Ascending aorta (tissue), 2 donors: Measurements from ENCODE around the gene ICAM5. TPM values are rescaled to one million over a fixed set of nuclear protein-coding genes. Genes with fewer than 3 reads are reported as not detected.

Source experiments
- DNase-seq, 2 donors: peaks; one replicate each; pipeline ENCODE4 v3.0.0-alpha.2; 2019; ENCODE audit warnings: low spot score in 2 of 2
- H3K27ac ChIP-seq, 2 donors: fragments of 200-600 bp; sonication (generic); one replicate each; pipeline ENCODE4 v1.5.1; 2016 to 2017; ENCODE audit warnings: mild to moderate bottlenecking in 1 of 2
- H3K27me3 ChIP-seq: fragments of 200-600 bp; sonication (generic); one replicate; pipeline ENCODE4 v1.5.1; 2017
- H3K36me3 ChIP-seq, 2 donors: fragments of 200-600 bp; sonication (generic); one replicate each; pipeline ENCODE4 v1.5.1; 2016
- H3K4me1 ChIP-seq, 2 donors: fragments of 200-600 bp; sonication (generic); one replicate each; pipeline ENCODE4 v1.5.1; 2016 to 2017; ENCODE audit warnings: mild to moderate bottlenecking in 1 of 2
- H3K4me3 ChIP-seq, 2 donors: fragments of 200-600 bp; sonication (generic); one replicate each; pipeline ENCODE4 v1.5.1; 2016 to 2017; ENCODE audit warnings: mild to moderate bottlenecking in 1 of 2
- H3K9me3 ChIP-seq, 2 donors: fragments of 200-600 bp; sonication (generic); one replicate each; pipeline ENCODE4 v1.5.1; 2016
- CTCF ChIP-seq, 3 experiments: fragments of 200-600 bp in 2 of 3; fragments of 450-650 bp in 1 of 3; sonication (generic) in 2 of 3; IDR thresholded peaks; one replicate each; pipeline ENCODE4 v1.5.1; 2016 to 2019; ENCODE audit warnings: antibody characterized with exemption in 3 of 3, mild to moderate bottlenecking in 1 of 3, moderate library complexity in 1 of 3
- intact Hi-C: fragments of 100-400 bp; cut with DNase I; formaldehyde crosslinking; loops from one replicate; pipeline ENCODE4 v1.15.1; 2023
- total RNA-seq: library from RNA; depleted of rRNA; stranded (reverse); fragments of >200 nt; gene quantifications from one replicate; pipeline ENCODE4 v1.1.0, GENCODE V29; 2016

Gene ICAM5
- total RNA-seq, 1 donor from 2014 or later, result 2.2 TPM

GRCh38 chr19:10317857-10318462 lies 28.2 kb downstream of the ICAM5 start:
- DNase-seq, result no peak
- TF ChIP-seq CTCF (IDR thresholded peaks at IDR 0.05), result no peak
- H3K4me3 ChIP-seq, result no peak overlapping the region
- no peaks in the 10 kb centered on the region for H3K9me3 ChIP-seq
- intact Hi-C loops, result loop anchor here (5.0 kb wide), 1 partner anchor 64 kb away; the partner anchor contains the start of gene TYK2
- H3K36me3 ChIP-seq, result peaks cover 54 to 63% of the 10 kb centered on the region in 2 donors
- peaks cover 0 to 6% of the 10 kb centered on the region in 2 donors for H3K4me1 ChIP-seq
- H3K27ac ChIP-seq, result no peak overlapping the region
- no peaks in the 10 kb centered on the region for H3K27me3 ChIP-seq

- Histone ChIP-seq H3K4me3 (no peak overlapping the region), H3K9me3 (no peaks in the 10 kb centered on the region), H3K27ac (no peak overlapping the region), H3K36me3 (peaks cover 64 to 74% of the 10 kb centered on the region in 2 donors), H3K4me1 (peaks cover 0 to 6% of the 10 kb centered on the region in 2 donors), H3K27me3 (no peaks in the 10 kb centered on the region)
- no peak for DNase-seq
- no peak for TF ChIP-seq CTCF (IDR thresholded peaks at IDR 0.05)
- intact Hi-C loops, result loop anchor here (5.0 kb wide), 1 partner anchor 63 kb away; the partner anchor contains the start of gene TYK2
Measured at GRCh38 chr19:10318807-10319682, 29.3 kb downstream of the ICAM5 start.

- peaks cover 81 to 91% of the 10 kb centered on the region in 2 donors for H3K36me3 ChIP-seq
- intact Hi-C loops, result no loop called here
- TF ChIP-seq CTCF (IDR thresholded peaks at IDR 0.05), result no peak
- no peak for DNase-seq
- no peaks in the 10 kb centered on the region for H3K9me3 ChIP-seq
- no peak overlapping the region for H3K27ac ChIP-seq
- peaks cover 0 to 3% of the 10 kb centered on the region in 2 donors for H3K4me1 ChIP-seq
- no peak overlapping the region for H3K4me3 ChIP-seq
- no peaks in the 10 kb centered on the region for H3K27me3 ChIP-seq
Measured at GRCh38 chr19:10320602-10321416, 31.1 kb downstream of the ICAM5 start.

- Histone ChIP-seq H3K36me3 (peaks cover 87 to 97% of the 10 kb centered on the region in 2 donors), H3K27me3 (no peaks in the 10 kb centered on the region), H3K9me3 (no peaks in the 10 kb centered on the region), H3K4me1 (no peaks in the 10 kb centered on the region), H3K4me3 (no peak overlapping the region), H3K27ac (no peak overlapping the region)
- DNase-seq, result no peak
- no peak for TF ChIP-seq CTCF (IDR thresholded peaks at IDR 0.05)
- intact Hi-C loops, result no loop called here
Measured at GRCh38 chr19:10321417-10321797, 31.7 kb downstream of the ICAM5 start.
